Measurements from ENCODE around the gene LY86.

GRCh38 chr6:6587696-6588063 lies 840 bp upstream of the LY86 start:
- TF ChIP-seq CTCF (IDR thresholded peaks at IDR 0.05) (no peak), POLR2A (IDR thresholded peaks at IDR 0.05) (no peak)

Measured in thyroid gland (tissue), 4 donors.